Panc1 (cell line): ENCODE measurements around the gene CLEC16A.

Experiments used
- POLR2AphosphoS5 ChIP-seq: IDR thresholded peaks from 2 replicates; pipeline ENCODE4 v1.6.1; 2012; ENCODE audit warnings: mild to moderate bottlenecking, low read depth, low read length, moderate library complexity
- SIN3A ChIP-seq: IDR thresholded peaks from 2 replicates; pipeline ENCODE4 v1.6.1; 2012; ENCODE audit warnings: low read depth, mild to moderate bottlenecking, low read length, moderate library complexity, borderline replicate concordance; ENCODE audit not compliant: insufficient read depth
- TCF7L2 ChIP-seq: IDR thresholded peaks from 2 replicates; pipeline ENCODE4 v1.6.1; 2011; ENCODE audit warnings: mild to moderate bottlenecking, low read depth, low read length, inconsistent platforms
- TF ChIP-seq, protein P1 (sequence below): fragments of 450-650 bp; IDR thresholded peaks from 2 replicates; pipeline ENCODE4 v1.5.1; 2017; ENCODE audit warnings: mild to moderate bottlenecking
- TF ChIP-seq, protein P2 (sequence below), 2 experiments: IDR thresholded peaks; 2 replicates each; pipeline ENCODE4 v1.6.1; 2011 to 2012; ENCODE audit warnings: low read depth in 2 of 2, control low read depth in 1 of 2, low read length in 1 of 2, mild to moderate bottlenecking in 1 of 2, moderate library complexity in 1 of 2; ENCODE audit not compliant: insufficient read depth in 1 of 2

DNA sequence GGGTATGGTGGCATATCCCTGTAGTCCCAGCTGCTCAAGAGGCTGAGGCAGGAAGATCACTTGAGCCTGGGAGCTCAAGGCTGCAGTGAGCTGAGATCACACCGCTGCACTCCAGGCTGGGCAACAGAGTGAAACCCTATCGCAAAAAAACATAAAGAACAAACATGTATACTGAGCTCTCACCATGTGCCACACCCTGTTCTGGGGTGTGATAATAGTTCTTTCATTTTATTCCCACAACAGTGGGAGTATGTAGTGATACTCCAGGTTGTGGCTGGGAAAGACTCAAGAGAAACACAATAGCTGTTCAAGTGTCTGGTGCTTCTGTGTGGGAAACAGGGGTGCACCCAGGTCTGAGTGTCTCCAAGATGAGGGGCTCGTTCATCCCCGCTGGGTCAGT lies 221.0 kb downstream of the CLEC16A start:
- TF ChIP-seq POLR2AphosphoS5 (no peak), TCF7L2 (no peak), SIN3A (no peak)
- TF ChIP-seq, protein P1, sequence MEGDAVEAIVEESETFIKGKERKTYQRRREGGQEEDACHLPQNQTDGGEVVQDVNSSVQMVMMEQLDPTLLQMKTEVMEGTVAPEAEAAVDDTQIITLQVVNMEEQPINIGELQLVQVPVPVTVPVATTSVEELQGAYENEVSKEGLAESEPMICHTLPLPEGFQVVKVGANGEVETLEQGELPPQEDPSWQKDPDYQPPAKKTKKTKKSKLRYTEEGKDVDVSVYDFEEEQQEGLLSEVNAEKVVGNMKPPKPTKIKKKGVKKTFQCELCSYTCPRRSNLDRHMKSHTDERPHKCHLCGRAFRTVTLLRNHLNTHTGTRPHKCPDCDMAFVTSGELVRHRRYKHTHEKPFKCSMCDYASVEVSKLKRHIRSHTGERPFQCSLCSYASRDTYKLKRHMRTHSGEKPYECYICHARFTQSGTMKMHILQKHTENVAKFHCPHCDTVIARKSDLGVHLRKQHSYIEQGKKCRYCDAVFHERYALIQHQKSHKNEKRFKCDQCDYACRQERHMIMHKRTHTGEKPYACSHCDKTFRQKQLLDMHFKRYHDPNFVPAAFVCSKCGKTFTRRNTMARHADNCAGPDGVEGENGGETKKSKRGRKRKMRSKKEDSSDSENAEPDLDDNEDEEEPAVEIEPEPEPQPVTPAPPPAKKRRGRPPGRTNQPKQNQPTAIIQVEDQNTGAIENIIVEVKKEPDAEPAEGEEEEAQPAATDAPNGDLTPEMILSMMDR = no peak
- TF ChIP-seq, protein P2, sequence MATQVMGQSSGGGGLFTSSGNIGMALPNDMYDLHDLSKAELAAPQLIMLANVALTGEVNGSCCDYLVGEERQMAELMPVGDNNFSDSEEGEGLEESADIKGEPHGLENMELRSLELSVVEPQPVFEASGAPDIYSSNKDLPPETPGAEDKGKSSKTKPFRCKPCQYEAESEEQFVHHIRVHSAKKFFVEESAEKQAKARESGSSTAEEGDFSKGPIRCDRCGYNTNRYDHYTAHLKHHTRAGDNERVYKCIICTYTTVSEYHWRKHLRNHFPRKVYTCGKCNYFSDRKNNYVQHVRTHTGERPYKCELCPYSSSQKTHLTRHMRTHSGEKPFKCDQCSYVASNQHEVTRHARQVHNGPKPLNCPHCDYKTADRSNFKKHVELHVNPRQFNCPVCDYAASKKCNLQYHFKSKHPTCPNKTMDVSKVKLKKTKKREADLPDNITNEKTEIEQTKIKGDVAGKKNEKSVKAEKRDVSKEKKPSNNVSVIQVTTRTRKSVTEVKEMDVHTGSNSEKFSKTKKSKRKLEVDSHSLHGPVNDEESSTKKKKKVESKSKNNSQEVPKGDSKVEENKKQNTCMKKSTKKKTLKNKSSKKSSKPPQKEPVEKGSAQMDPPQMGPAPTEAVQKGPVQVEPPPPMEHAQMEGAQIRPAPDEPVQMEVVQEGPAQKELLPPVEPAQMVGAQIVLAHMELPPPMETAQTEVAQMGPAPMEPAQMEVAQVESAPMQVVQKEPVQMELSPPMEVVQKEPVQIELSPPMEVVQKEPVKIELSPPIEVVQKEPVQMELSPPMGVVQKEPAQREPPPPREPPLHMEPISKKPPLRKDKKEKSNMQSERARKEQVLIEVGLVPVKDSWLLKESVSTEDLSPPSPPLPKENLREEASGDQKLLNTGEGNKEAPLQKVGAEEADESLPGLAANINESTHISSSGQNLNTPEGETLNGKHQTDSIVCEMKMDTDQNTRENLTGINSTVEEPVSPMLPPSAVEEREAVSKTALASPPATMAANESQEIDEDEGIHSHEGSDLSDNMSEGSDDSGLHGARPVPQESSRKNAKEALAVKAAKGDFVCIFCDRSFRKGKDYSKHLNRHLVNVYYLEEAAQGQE (IDR thresholded peaks at IDR 0.05; ENCODE audit: insufficient read depth in 1 of 2, low read depth in 2 of 2, low read length in 1 of 2) = no peak
